ENCODE measurements around the gene DTWD2.

- TF ChIP-seq POLR2A (IDR thresholded peaks at IDR 0.05), result no peak
- no peak for TF ChIP-seq CTCF (IDR thresholded peaks at IDR 0.05)
Observed at GRCh38 chr5:119017994-119018393, 29.6 kb upstream of the DTWD2 start.

Measured in adrenal gland (tissue), 5 donors.